Thoracic aorta (tissue), 2 donors: Measurements from ENCODE around the gene SEMA6D. TPM values are rescaled to one million over a fixed set of nuclear protein-coding genes. Genes with fewer than 3 reads are reported as not detected.

ENCODE experiments used
- ATAC-seq: fragments of 150-250 bp; one replicate; pipeline ENCODE4 v1.8.0; 2017; ENCODE audit warnings: low read depth; ENCODE audit not compliant: insufficient number of reproducible peaks, low FRiP score
- DNase-seq: peaks from one replicate; pipeline ENCODE4 v3.0.0-alpha.2; 2020; ENCODE audit warnings: low spot score
- H3K27ac ChIP-seq, 2 donors: fragments of 200-600 bp; sonication (generic); 1 replicate in 1 of 2; 2 replicates in 1 of 2; pipeline ENCODE4 v1.5.1; 2016; ENCODE audit warnings: mild to moderate bottlenecking in 2 of 2, moderate library complexity in 2 of 2
- H3K27me3 ChIP-seq: fragments of 200-600 bp; sonication (generic); replicated peaks from 2 replicates; pipeline ENCODE4 v1.6.0; 2016; ENCODE audit warnings: mild to moderate bottlenecking; ENCODE audit not compliant: insufficient read depth
- H3K36me3 ChIP-seq: fragments of 200-600 bp; sonication (generic); one replicate; pipeline ENCODE4 v1.5.1; 2016
- H3K4me1 ChIP-seq, 2 donors: fragments of 200-600 bp; sonication (generic); 1 replicate in 1 of 2; 2 replicates in 1 of 2; pipeline versions ENCODE4 v1.5.1 to v1.6.0; 2016; ENCODE audit warnings: low read depth in 2 of 2, mild to moderate bottlenecking in 1 of 2; ENCODE audit not compliant: control insufficient read depth in 1 of 2
- H3K4me3 ChIP-seq: fragments of 200-600 bp; sonication (generic); 2 replicates; pipeline ENCODE4 v1.5.1; 2016; ENCODE audit warnings: mild to moderate bottlenecking
- H3K9me3 ChIP-seq: fragments of 200-600 bp; sonication (generic); 2 replicates; pipeline ENCODE4 v1.5.1; 2016
- CTCF ChIP-seq: fragments of 200-600 bp; sonication (generic); IDR thresholded peaks from one replicate; pipeline ENCODE4 v1.5.1; 2019; ENCODE audit warnings: antibody characterized with exemption
- total RNA-seq, 2 donors: library from RNA; depleted of rRNA; stranded (reverse); fragments of >200 nt; gene quantifications; one replicate each; pipeline versions ENCODE4 v1.1.0 to v1.2.3, GENCODE V29; 2016

SEMA6D gene
- total RNA-seq, 2 donors from 2014 or later = 12.9 to 15.3 TPM

- no peaks in the 10 kb centered on the region for H3K9me3 ChIP-seq
- DNase-seq = no peak
- no peak for ATAC-seq
- H3K27me3 ChIP-seq = no peaks in the 10 kb centered on the region
- no peaks in the 10 kb centered on the region for H3K36me3 ChIP-seq
- TF ChIP-seq CTCF = no peak
- H3K27ac ChIP-seq = no peak overlapping the region
- H3K4me1 ChIP-seq = peaks cover 0 to 6% of the 10 kb centered on the region in 2 donors
- no peak overlapping the region for H3K4me3 ChIP-seq
Measured at GRCh38 chr15:47784820-47785219, 67.5 kb downstream of the SEMA6D start.

- DNase-seq (no peak), ATAC-seq (no peak)
- H3K9me3 ChIP-seq = no peaks in the 10 kb centered on the region
- no peak overlapping the region for H3K27ac ChIP-seq
- H3K4me3 ChIP-seq = no peak overlapping the region
- H3K36me3 ChIP-seq = no peaks in the 10 kb centered on the region
- H3K27me3 ChIP-seq = no peaks in the 10 kb centered on the region
- no peak for TF ChIP-seq CTCF
- H3K4me1 ChIP-seq = peaks cover 0 to 6% of the 10 kb centered on the region in 2 donors
Measured at GRCh38 chr15:47786371-47786770, 69.1 kb downstream of the SEMA6D start.

GRCh38 chr15:47787875-47788274, 70.6 kb downstream of the SEMA6D start:
- no peak for DNase-seq

GRCh38 chr15:47788685-47789084, 71.4 kb downstream of the SEMA6D start:
- Histone ChIP-seq H3K4me3 (no peak overlapping the region), H3K27ac (no peak overlapping the region), H3K4me1 (peaks cover 0 to 8% of the 10 kb centered on the region in 2 donors), H3K9me3 (no peaks in the 10 kb centered on the region), H3K36me3 (no peaks in the 10 kb centered on the region), H3K27me3 (no peaks in the 10 kb centered on the region)
- TF ChIP-seq CTCF = no peak
- DNase-seq (no peak), ATAC-seq (no peak)

More at GRCh38 chr15:47787875-47788274, 70.6 kb downstream of the SEMA6D start:
- H3K27me3 ChIP-seq = no peaks in the 10 kb centered on the region
- H3K4me1 ChIP-seq = peaks cover 0 to 6% of the 10 kb centered on the region in 2 donors
- no peak for ATAC-seq
- H3K4me3 ChIP-seq = no peak overlapping the region
- no peak for TF ChIP-seq CTCF
- no peak overlapping the region for H3K27ac ChIP-seq
- no peaks in the 10 kb centered on the region for H3K36me3 ChIP-seq
- no peaks in the 10 kb centered on the region for H3K9me3 ChIP-seq

DNA sequence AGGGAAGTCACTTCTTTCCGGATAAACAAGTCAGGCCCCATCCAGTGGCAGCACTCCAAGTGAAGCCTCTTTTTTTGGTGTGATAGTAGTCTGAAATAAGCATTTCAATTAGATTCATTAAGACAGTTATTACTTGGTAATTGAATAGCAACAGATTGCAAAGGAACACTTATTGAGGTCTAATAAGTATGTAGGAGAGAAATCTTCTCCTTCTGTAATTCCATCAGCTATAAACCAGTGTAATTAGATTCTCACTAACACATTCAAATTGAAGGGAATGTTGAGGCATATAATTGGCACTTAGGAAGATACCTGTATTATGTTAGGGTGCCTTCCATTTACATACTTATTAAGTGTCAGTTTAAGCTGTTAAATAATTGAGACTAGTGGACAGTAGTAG, 73.9 kb downstream of the SEMA6D start:
- no peaks in the 10 kb centered on the region for H3K27me3 ChIP-seq
- DNase-seq = no peak
- no peak overlapping the region for H3K27ac ChIP-seq
- H3K9me3 ChIP-seq = no peaks in the 10 kb centered on the region
- no peaks in the 10 kb centered on the region for H3K36me3 ChIP-seq
- H3K4me1 ChIP-seq = peaks cover 4 to 19% of the 10 kb centered on the region in 2 donors
- TF ChIP-seq CTCF = no peak
- no peak for ATAC-seq
- H3K4me3 ChIP-seq = no peak overlapping the region
